ENCODE data around the gene ITPR2. TPM values are rescaled to one million over a fixed set of nuclear protein-coding genes. Genes with fewer than 3 reads are reported as not detected.

The ITPR2 gene
- total RNA-seq, 1 donor from 2014 or later = 14.6 TPM

GRCh38 chr12:26851031-26851809, 18.2 kb upstream of the ITPR2 start:
- H3K27me3 ChIP-seq (ENCODE audit: control insufficient read depth in 3 of 3, insufficient read depth in 3 of 3, low read length in 3 of 3) = no peaks in the 10 kb centered on the region
- no peak overlapping the region for H3K9ac ChIP-seq (ENCODE audit: low read depth in 1 of 3, low read length in 3 of 3)
- no peak overlapping the region for H3K4me3 ChIP-seq (ENCODE audit: low read length in 3 of 3)
- no peaks in the 10 kb centered on the region for H3K9me3 ChIP-seq (ENCODE audit: control insufficient read depth in 3 of 3, low read length in 3 of 3)
- H3K27ac ChIP-seq (ENCODE audit: low read depth, low read length) = no peak overlapping the region
- peaks cover 0 to 3% (median 0%) of the 10 kb centered on the region in 3 donors for H3K4me1 ChIP-seq (ENCODE audit: control insufficient read depth in 3 of 3, insufficient read depth in 3 of 3, low read length in 3 of 3)
- no peaks in the 10 kb centered on the region for H3K36me3 ChIP-seq (ENCODE audit: control insufficient read depth in 3 of 3, insufficient read depth in 3 of 3, low read length in 3 of 3)

- H3K36me3 ChIP-seq (ENCODE audit: control insufficient read depth in 3 of 3, insufficient read depth in 3 of 3, low read length in 3 of 3) = no peaks in the 10 kb centered on the region
- no peaks in the 10 kb centered on the region for H3K4me1 ChIP-seq (ENCODE audit: control insufficient read depth in 3 of 3, insufficient read depth in 3 of 3, low read length in 3 of 3)
- no peak overlapping the region for H3K9ac ChIP-seq (ENCODE audit: low read depth in 1 of 3, low read length in 3 of 3)
These were observed 15.3 kb upstream of the ITPR2 start for GRCh38 chr12:26848156-26848825.

GRCh38 chr12:26847431-26847830, 14.4 kb upstream of the ITPR2 start:
- Histone ChIP-seq H3K4me3 (ENCODE audit: low read length in 3 of 3) (no peak overlapping the region), H3K9me3 (ENCODE audit: control insufficient read depth in 3 of 3, low read length in 3 of 3) (no peaks in the 10 kb centered on the region), H3K36me3 (ENCODE audit: control insufficient read depth in 3 of 3, insufficient read depth in 3 of 3, low read length in 3 of 3) (no peaks in the 10 kb centered on the region), H3K9ac (ENCODE audit: low read depth in 1 of 3, low read length in 3 of 3) (no peak overlapping the region), H3K4me1 (ENCODE audit: control insufficient read depth in 3 of 3, insufficient read depth in 3 of 3, low read length in 3 of 3) (no peaks in the 10 kb centered on the region), H3K27me3 (ENCODE audit: control insufficient read depth in 3 of 3, insufficient read depth in 3 of 3, low read length in 3 of 3) (no peaks in the 10 kb centered on the region), H3K27ac (ENCODE audit: low read depth, low read length) (no peak overlapping the region)

More at GRCh38 chr12:26848156-26848825, 15.3 kb upstream of the ITPR2 start:
- H3K27me3 ChIP-seq (ENCODE audit: control insufficient read depth in 3 of 3, insufficient read depth in 3 of 3, low read length in 3 of 3) = no peaks in the 10 kb centered on the region
- H3K27ac ChIP-seq (ENCODE audit: low read depth, low read length) = no peak overlapping the region
- no peaks in the 10 kb centered on the region for H3K9me3 ChIP-seq (ENCODE audit: control insufficient read depth in 3 of 3, low read length in 3 of 3)
- H3K4me3 ChIP-seq (ENCODE audit: low read length in 3 of 3) = no peak overlapping the region

GRCh38 chr12:26846416-26846815, 13.4 kb upstream of the ITPR2 start:
- Histone ChIP-seq H3K9ac (ENCODE audit: low read depth in 1 of 3, low read length in 3 of 3) (no peak overlapping the region), H3K27me3 (ENCODE audit: control insufficient read depth in 3 of 3, insufficient read depth in 3 of 3, low read length in 3 of 3) (no peaks in the 10 kb centered on the region), H3K4me1 (ENCODE audit: control insufficient read depth in 3 of 3, insufficient read depth in 3 of 3, low read length in 3 of 3) (no peaks in the 10 kb centered on the region), H3K27ac (ENCODE audit: low read depth, low read length) (no peak overlapping the region), H3K9me3 (ENCODE audit: control insufficient read depth in 3 of 3, low read length in 3 of 3) (no peaks in the 10 kb centered on the region), H3K36me3 (ENCODE audit: control insufficient read depth in 3 of 3, insufficient read depth in 3 of 3, low read length in 3 of 3) (no peaks in the 10 kb centered on the region), H3K4me3 (ENCODE audit: low read length in 3 of 3) (no peak overlapping the region)

- Histone ChIP-seq H3K27ac (ENCODE audit: low read depth, low read length) (no peak overlapping the region), H3K4me3 (ENCODE audit: low read length in 3 of 3) (no peak overlapping the region)
These were observed 13.0 kb upstream of the ITPR2 start for GRCh38 chr12:26845984-26846383.

GRCh38 chr12:26845057-26845666, 12.2 kb upstream of the ITPR2 start:
- Histone ChIP-seq H3K9ac (ENCODE audit: low read depth in 1 of 3, low read length in 3 of 3) (no peak overlapping the region), H3K4me1 (ENCODE audit: control insufficient read depth in 3 of 3, insufficient read depth in 3 of 3, low read length in 3 of 3) (no peaks in the 10 kb centered on the region), H3K27me3 (ENCODE audit: control insufficient read depth in 3 of 3, insufficient read depth in 3 of 3, low read length in 3 of 3) (no peaks in the 10 kb centered on the region), H3K4me3 (ENCODE audit: low read length in 3 of 3) (no peak overlapping the region), H3K27ac (ENCODE audit: low read depth, low read length) (no peak overlapping the region), H3K9me3 (ENCODE audit: control insufficient read depth in 3 of 3, low read length in 3 of 3) (no peaks in the 10 kb centered on the region), H3K36me3 (ENCODE audit: control insufficient read depth in 3 of 3, insufficient read depth in 3 of 3, low read length in 3 of 3) (no peaks in the 10 kb centered on the region)

More at GRCh38 chr12:26845984-26846383, 13.0 kb upstream of the ITPR2 start:
- Histone ChIP-seq H3K9me3 (ENCODE audit: control insufficient read depth in 3 of 3, low read length in 3 of 3) (no peaks in the 10 kb centered on the region), H3K9ac (ENCODE audit: low read depth in 1 of 3, low read length in 3 of 3) (no peak overlapping the region), H3K36me3 (ENCODE audit: control insufficient read depth in 3 of 3, insufficient read depth in 3 of 3, low read length in 3 of 3) (no peaks in the 10 kb centered on the region), H3K4me1 (ENCODE audit: control insufficient read depth in 3 of 3, insufficient read depth in 3 of 3, low read length in 3 of 3) (no peaks in the 10 kb centered on the region), H3K27me3 (ENCODE audit: control insufficient read depth in 3 of 3, insufficient read depth in 3 of 3, low read length in 3 of 3) (no peaks in the 10 kb centered on the region)

GRCh38 chr12:26843311-26843710, 10.3 kb upstream of the ITPR2 start:
- H3K36me3 ChIP-seq (ENCODE audit: control insufficient read depth in 3 of 3, insufficient read depth in 3 of 3, low read length in 3 of 3) = no peaks in the 10 kb centered on the region
- no peak overlapping the region for H3K9ac ChIP-seq (ENCODE audit: low read depth in 1 of 3, low read length in 3 of 3)
- H3K9me3 ChIP-seq (ENCODE audit: control insufficient read depth in 3 of 3, low read length in 3 of 3) = no peaks in the 10 kb centered on the region
- H3K4me3 ChIP-seq (ENCODE audit: low read length in 3 of 3) = no peak overlapping the region
- no peak overlapping the region for H3K27ac ChIP-seq (ENCODE audit: low read depth, low read length)
- H3K27me3 ChIP-seq (ENCODE audit: control insufficient read depth in 3 of 3, insufficient read depth in 3 of 3, low read length in 3 of 3) = no peaks in the 10 kb centered on the region
- no peaks in the 10 kb centered on the region for H3K4me1 ChIP-seq (ENCODE audit: control insufficient read depth in 3 of 3, insufficient read depth in 3 of 3, low read length in 3 of 3)

GRCh38 chr12:26841085-26841484, 8.1 kb upstream of the ITPR2 start:
- Histone ChIP-seq H3K36me3 (ENCODE audit: control insufficient read depth in 3 of 3, insufficient read depth in 3 of 3, low read length in 3 of 3) (no peaks in the 10 kb centered on the region), H3K27ac (ENCODE audit: low read depth, low read length) (no peak overlapping the region), H3K9ac (ENCODE audit: low read depth in 1 of 3, low read length in 3 of 3) (no peak overlapping the region)

GRCh38 chr12:26839512-26839911, 6.5 kb upstream of the ITPR2 start:
- no peak overlapping the region for H3K27ac ChIP-seq (ENCODE audit: low read depth, low read length)
- no peaks in the 10 kb centered on the region for H3K4me1 ChIP-seq (ENCODE audit: control insufficient read depth in 3 of 3, insufficient read depth in 3 of 3, low read length in 3 of 3)
- no peak overlapping the region for H3K4me3 ChIP-seq (ENCODE audit: low read length in 3 of 3)
- no peaks in the 10 kb centered on the region for H3K9me3 ChIP-seq (ENCODE audit: control insufficient read depth in 3 of 3, low read length in 3 of 3)
- H3K9ac ChIP-seq (ENCODE audit: low read depth in 1 of 3, low read length in 3 of 3) = no peak overlapping the region
- H3K27me3 ChIP-seq (ENCODE audit: control insufficient read depth in 3 of 3, insufficient read depth in 3 of 3, low read length in 3 of 3) = no peaks in the 10 kb centered on the region
- H3K36me3 ChIP-seq (ENCODE audit: control insufficient read depth in 3 of 3, insufficient read depth in 3 of 3, low read length in 3 of 3) = no peaks in the 10 kb centered on the region

More at GRCh38 chr12:26841085-26841484, 8.1 kb upstream of the ITPR2 start:
- Histone ChIP-seq H3K9me3 (ENCODE audit: control insufficient read depth in 3 of 3, low read length in 3 of 3) (no peaks in the 10 kb centered on the region), H3K4me1 (ENCODE audit: control insufficient read depth in 3 of 3, insufficient read depth in 3 of 3, low read length in 3 of 3) (no peaks in the 10 kb centered on the region), H3K27me3 (ENCODE audit: control insufficient read depth in 3 of 3, insufficient read depth in 3 of 3, low read length in 3 of 3) (no peaks in the 10 kb centered on the region), H3K4me3 (ENCODE audit: low read length in 3 of 3) (no peak overlapping the region)

GRCh38 chr12:26838888-26839416, 6.0 kb upstream of the ITPR2 start:
- Histone ChIP-seq H3K4me1 (ENCODE audit: control insufficient read depth in 3 of 3, insufficient read depth in 3 of 3, low read length in 3 of 3) (peaks cover 0 to under 1% (median 0%) of the 10 kb centered on the region in 3 donors), H3K27me3 (ENCODE audit: control insufficient read depth in 3 of 3, insufficient read depth in 3 of 3, low read length in 3 of 3) (no peaks in the 10 kb centered on the region), H3K9ac (ENCODE audit: low read depth in 1 of 3, low read length in 3 of 3) (no peak overlapping the region), H3K27ac (ENCODE audit: low read depth, low read length) (no peak overlapping the region), H3K36me3 (ENCODE audit: control insufficient read depth in 3 of 3, insufficient read depth in 3 of 3, low read length in 3 of 3) (no peaks in the 10 kb centered on the region), H3K9me3 (ENCODE audit: control insufficient read depth in 3 of 3, low read length in 3 of 3) (no peaks in the 10 kb centered on the region), H3K4me3 (ENCODE audit: low read length in 3 of 3) (no peak overlapping the region)

Data from skeletal muscle tissue (tissue), 4 donors.